ENCODE results near the gene PTPRZ1.

The PTPRZ1 gene

GRCh38 chr7:121872831-121873288 lies at the start of gene PTPRZ1:
Gene PTPRZ1 (plus strand): TSS chr7:121873161. CDS start chr7:121873500, 339 bp downstream.
- peak; percentile 69 to 72 for DNase-seq

- DNase-seq, result no peak
Observed at GRCh38 chr7:121824276-121824675, 48.7 kb upstream of the PTPRZ1 start.

- DNase-seq, result peak; percentile 2 to 66
Observed at GRCh38 chr7:121831351-121831750, 41.6 kb upstream of the PTPRZ1 start.

- DNase-seq, result peak; percentile 72 to 92
Observed at GRCh38 chr7:121831801-121832200, 41.2 kb upstream of the PTPRZ1 start.

GRCh38 chr7:121832347-121832746 lies 40.6 kb upstream of the PTPRZ1 start:
- peak; percentile 37 to 79 for DNase-seq

- no peak for DNase-seq
Observed at GRCh38 chr7:121833991-121834390, 39.0 kb upstream of the PTPRZ1 start.

GRCh38 chr7:121837462-121837861 lies 35.5 kb upstream of the PTPRZ1 start:
- peak in 1 of 2 experiments; percentile 16 for DNase-seq

DNA sequence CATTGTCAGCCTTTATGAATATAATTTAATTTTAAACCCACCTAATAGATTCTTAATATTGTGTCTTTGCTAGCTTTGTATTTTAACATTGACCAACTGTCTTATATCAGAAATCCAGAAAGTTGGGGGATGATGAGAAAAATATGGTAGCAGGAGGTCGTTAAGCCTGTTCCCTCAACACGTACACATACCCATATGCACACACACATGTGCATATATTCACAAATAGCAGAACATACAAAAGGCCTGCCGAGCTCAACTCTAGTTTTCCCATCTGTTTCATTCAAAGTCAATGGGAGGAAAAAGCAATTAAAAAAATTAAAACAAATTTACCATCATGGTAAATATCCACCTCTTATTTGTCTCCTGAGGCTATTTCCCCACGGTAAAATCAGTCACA lies 25.9 kb upstream of the PTPRZ1 start:
- DNase-seq, result no peak

DNA sequence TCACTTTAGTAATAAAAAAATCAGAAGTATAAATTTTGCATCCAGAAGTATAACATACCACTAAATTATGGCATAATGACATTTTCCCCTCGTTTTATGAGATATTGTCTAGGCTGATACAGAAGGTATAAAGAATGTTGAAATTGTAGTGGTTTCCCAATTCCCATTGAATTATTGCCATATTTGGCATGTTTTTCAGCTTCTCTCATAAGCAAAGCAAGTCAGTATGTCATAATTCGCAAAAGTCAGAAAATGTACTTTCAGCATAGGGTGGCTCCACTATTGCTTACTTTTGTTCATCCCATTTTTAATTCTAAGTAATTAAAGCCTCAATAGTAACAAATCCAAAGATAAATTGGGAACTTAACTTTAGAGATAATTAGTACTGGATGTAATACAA lies 19.7 kb upstream of the PTPRZ1 start:
- no peak for DNase-seq

DNA sequence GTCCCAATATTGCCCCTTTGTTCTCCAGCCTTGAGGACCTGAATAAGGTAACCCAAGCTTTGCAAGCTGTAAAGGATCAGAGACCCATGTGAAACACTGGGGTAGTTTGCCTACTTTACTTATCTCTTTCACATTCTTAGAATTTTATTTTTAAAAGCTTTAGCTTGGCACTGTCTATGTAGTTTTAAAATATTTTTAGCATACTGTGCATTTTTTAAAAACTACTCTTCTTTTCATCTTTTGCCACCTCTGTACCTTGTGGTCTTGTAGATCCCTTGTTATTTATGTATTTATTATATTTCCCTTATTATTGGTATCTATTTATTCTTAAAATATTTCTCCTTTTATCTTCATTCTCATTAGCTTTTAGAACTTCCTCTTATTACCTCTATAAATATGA lies 12.0 kb upstream of the PTPRZ1 start:
- DNase-seq, result no peak

DNA sequence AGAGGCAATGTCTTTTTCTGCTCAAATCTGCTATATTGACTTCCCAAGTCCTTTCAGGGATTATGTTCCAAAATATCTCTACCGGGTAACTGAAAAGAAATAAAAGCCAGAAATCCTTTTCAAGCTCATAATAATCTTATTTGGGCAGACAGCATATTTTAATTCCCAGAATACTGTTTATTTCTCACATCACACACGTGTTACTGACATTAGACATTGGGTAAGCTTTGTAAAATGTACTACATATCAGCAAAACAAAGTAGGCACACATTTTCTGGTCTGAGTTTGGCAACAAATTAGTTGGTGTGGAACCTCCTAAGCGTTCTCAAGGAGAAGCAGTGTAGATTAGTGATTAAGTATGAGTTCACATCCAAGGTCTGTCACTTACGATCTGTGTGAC lies 10.4 kb upstream of the PTPRZ1 start:
- DNase-seq, result no peak

DNA sequence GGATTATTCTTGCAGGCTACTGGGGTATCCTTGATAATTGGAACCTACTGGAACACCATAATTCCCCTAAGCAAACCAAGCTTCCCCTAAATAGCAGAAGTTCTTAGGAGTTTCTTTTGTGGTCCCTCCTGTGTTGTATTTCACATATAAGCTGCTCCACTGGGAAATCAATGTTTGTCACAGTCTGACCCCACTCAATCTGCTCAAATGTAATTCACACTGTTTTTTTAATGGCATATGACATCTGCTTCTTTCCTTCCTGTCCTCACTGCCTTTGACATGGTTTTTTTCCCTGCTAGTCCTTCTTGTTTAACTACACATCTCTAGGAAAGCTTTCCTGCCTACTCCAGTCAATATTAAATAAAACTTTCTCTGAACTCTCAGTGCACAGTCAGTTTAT lies 1.8 kb upstream of the PTPRZ1 start:
- DNase-seq, result no peak

GRCh38 chr7:121873289-121874194 lies 581 bp downstream of the PTPRZ1 start:
- DNase-seq, result peak; percentile 42 to 62

DNA sequence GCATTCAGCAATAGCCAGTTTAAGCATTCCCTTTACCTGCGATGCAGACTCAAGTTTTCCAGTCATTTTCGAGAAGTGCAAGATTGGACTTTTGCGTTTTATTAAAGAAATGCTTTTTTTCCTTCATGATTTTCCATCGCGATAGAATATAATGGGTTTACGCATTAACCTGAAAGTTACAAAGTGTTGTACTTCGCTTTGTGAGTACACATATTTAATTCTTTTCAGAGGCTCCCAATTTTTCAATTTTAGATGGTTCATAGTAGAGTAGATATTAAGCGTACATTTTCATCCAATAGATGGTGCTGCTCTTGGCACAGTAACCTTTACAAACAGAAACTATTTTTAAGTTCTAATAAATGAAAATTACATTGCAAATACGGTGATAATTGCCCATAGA lies 1.3 kb downstream of the PTPRZ1 start:
- no peak for DNase-seq

DNA sequence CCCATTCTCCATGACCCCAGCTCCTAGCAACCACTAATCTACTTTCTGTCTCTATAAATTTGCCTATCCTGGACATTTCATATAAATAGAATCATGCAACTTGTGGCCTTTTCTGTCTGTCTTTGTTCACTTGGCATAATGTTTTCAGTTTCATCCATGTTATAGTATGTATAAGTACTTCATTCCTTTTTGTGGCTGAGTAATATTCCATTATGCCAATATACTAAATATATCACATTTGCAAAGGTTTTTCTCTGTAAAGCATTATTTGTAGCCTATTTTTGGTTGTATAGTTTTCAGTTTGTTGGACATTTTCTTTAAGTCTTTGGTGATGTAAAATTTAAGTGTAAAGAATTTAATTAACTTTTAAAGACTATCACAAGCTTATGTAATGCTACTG lies 2.2 kb downstream of the PTPRZ1 start:
- DNase-seq, result no peak

- DNase-seq, result no peak
Observed at GRCh38 chr7:121876656-121877500, 3.9 kb downstream of the PTPRZ1 start.

- no peak for DNase-seq
Observed at GRCh38 chr7:121878918-121879464, 6.0 kb downstream of the PTPRZ1 start.

DNA sequence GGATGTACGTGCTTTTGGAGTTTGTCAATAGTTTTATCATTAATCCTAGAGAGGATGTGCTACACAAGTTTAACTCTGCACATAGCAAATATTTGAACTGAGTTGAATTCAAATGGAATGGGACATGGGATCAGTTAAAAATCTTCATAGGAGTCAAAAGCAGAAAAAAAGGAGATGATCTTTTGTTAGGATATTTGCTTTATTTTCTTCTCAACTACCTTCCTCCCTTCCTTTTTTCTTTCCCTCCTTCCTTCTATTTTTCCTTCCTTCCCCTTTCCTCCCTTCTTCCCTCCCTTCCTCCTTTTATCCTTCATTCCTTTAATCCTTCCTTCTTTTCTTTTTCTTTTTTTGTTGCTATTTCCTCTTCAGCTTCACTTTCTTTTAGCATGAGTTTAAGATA lies 6.6 kb downstream of the PTPRZ1 start:
- no peak for DNase-seq

GRCh38 chr7:121882731-121883130 lies 9.8 kb downstream of the PTPRZ1 start:
- DNase-seq, result no peak

- no peak for DNase-seq
Observed at GRCh38 chr7:121885166-121885920, 12.4 kb downstream of the PTPRZ1 start.

GRCh38 chr7:121887634-121888033 lies 14.7 kb downstream of the PTPRZ1 start:
- no peak for DNase-seq

DNA sequence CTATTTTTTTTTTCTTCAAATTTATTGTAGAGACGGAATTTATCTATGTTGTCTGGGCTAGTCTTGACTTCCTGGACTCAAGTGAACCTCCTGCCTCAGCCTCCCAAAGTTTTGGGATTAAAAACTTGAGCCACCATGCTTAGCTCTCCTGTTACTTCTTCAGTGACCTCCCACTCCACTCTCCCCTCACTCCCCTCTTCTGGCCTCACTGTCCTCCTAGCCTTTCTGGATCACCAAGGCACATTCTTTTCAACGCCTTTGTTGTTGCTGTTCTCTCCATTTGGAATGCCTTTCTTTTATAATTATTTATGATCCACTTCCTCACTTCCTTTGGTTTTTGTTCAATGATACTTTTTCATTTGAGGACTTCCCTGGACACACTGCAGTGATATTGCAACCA lies 17.9 kb downstream of the PTPRZ1 start:
- DNase-seq, result no peak

- no peak for DNase-seq
Observed at GRCh38 chr7:121891731-121892130, 18.8 kb downstream of the PTPRZ1 start.
